ENCODE results near the gene STON2.

The STON2 gene

DNA sequence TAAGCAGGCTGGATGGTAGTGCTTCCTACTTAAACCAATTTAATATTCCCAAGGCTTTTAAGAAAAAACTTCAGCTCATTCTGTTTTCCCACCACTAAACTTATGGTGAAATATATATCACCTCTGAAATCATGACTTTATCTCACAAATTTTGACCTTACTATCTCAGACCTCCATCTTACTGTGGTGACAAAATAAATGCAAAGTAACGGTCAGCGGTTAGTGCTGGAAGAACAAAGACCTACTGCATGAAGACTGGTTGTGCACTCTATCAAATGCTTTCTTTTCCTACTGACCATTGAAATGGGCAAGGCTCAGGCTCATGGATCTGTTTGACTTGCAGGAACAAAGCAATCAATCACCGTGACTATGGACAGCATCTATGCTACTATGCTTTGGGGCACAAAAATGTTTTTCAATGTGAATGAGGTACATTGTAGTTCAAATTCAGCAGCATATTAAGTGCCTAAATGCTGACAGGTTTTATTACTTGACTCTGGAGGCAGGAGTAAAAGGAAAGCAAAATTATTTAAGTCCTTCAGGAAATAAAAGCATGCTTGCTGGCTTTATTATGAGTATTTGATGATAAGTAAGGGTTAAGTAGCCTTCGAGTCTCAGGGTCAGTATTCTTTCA, 136.2 kb downstream of the STON2 start:
- H3K4me3 ChIP-seq (ENCODE audit: low read depth, low read length) = no peak overlapping the region
- ChIA-PET POLR2A (no interaction called here), CTCF (interaction anchor here (12.8 to 15.7 kb wide), 2 partner anchors 191 to 204 kb away, joined by 246 to 274 read pairs; no protein-coding TSS in a partner anchor)
- no peak for DNase-seq (ENCODE audit: low read depth, low spot score)
- TF ChIP-seq, protein P1, sequence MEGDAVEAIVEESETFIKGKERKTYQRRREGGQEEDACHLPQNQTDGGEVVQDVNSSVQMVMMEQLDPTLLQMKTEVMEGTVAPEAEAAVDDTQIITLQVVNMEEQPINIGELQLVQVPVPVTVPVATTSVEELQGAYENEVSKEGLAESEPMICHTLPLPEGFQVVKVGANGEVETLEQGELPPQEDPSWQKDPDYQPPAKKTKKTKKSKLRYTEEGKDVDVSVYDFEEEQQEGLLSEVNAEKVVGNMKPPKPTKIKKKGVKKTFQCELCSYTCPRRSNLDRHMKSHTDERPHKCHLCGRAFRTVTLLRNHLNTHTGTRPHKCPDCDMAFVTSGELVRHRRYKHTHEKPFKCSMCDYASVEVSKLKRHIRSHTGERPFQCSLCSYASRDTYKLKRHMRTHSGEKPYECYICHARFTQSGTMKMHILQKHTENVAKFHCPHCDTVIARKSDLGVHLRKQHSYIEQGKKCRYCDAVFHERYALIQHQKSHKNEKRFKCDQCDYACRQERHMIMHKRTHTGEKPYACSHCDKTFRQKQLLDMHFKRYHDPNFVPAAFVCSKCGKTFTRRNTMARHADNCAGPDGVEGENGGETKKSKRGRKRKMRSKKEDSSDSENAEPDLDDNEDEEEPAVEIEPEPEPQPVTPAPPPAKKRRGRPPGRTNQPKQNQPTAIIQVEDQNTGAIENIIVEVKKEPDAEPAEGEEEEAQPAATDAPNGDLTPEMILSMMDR (IDR thresholded peaks at IDR 0.05; ENCODE audit: insufficient read depth, low read length, missing control alignments) = no peak

- TF ChIP-seq, protein P1 (IDR thresholded peaks at IDR 0.05; ENCODE audit: insufficient read depth, low read length, missing control alignments) = no peak
- POLR2A ChIA-PET = no interaction called here
- H3K4me3 ChIP-seq (ENCODE audit: low read depth, low read length) = no peak overlapping the region
- CTCF ChIA-PET = interaction anchor here (1.2 to 2.9 kb wide), 2 partner anchors 8 to 204 kb away, joined by 5 to 13 read pairs; no protein-coding TSS in a partner anchor
- no peak for DNase-seq (ENCODE audit: low read depth, low spot score)
Measured at GRCh38 chr14:81261176-81261575, 138.9 kb downstream of the STON2 start.

DNA sequence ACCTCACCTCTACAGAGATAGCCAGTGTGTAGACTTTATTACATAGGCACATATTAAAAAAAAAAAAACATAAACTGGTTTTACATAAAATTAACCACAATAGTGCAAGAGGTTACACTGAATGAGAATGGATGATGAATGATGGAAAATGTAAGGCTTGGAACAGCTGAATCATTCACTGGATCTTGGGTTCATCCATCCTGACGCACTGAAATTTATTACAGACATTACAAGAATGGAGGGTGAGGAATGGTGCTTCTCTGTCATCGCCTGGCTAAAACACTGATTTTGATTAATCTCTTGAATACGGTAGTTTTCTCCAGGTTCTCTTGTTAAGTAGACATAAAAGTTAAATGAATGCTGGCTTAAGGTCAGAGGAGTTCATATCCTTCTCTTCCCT, 139.4 kb downstream of the STON2 start:
- ChIA-PET POLR2A (no interaction called here), CTCF (interaction anchor here (1.1 to 2.9 kb wide), 2 partner anchors 8 to 204 kb away, joined by 4 to 13 read pairs; no protein-coding TSS in a partner anchor)
- TF ChIP-seq, protein P1 (IDR thresholded peaks at IDR 0.05; ENCODE audit: insufficient read depth, low read length, missing control alignments) = no peak
- DNase-seq (ENCODE audit: low read depth, low spot score) = no peak
- no peak overlapping the region for H3K4me3 ChIP-seq (ENCODE audit: low read depth, low read length)

DNA sequence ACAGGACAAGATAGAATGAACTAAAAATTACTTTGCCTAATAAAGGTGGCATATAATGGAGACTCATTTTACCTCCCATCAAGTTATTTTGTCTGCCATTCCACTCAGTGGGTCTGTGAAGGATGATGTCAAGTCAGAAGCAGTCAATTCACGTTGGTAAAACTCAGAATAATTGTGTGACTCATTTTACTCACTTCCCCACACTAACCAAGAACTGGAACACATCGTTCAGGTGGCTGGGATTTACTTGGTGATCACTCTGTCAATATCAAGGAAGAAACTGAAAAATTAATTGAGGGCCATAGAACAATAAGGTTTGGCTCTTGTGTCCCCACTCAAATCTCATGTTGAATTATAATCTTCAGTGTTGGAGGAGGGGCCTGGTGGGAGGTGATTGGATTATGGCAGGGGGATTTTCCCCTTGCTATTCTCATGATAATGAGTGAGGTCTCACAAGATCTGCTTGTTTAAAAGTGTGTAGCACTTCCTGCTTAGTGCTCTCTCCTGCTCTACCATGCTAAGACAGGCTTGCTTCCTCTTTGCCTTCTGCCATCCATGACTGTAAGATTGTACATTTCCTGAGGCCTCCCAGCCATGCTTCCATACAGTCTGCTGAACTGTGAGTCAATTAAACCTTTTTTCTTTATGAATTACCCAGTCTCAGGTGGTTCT, 143.7 kb downstream of the STON2 start:
- TF ChIP-seq, protein P1 (IDR thresholded peaks at IDR 0.05; ENCODE audit: insufficient read depth, low read length, missing control alignments) = no peak
- DNase-seq (ENCODE audit: low read depth, low spot score) = no peak
- ChIA-PET POLR2A (no interaction called here), CTCF (no interaction called here)
- no peak overlapping the region for H3K4me3 ChIP-seq (ENCODE audit: low read depth, low read length)

DNA sequence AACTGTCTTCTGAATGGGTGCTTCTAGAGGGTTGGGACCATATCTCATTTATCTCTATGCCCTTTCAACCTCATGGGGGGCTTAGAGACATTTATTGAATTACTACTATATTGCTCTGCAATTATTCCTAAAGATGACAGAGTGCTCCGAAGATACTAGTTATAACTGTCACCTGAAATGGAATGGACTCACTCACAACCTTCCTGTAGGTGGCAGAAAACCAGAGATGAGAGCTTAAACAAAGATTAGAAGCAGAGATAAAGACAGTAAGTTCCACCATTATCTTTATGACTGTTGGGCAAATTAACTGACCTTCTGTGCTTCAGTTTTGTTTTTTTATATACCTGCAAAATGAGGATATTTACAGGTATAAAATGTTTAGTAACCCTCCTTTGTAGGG, 147.8 kb downstream of the STON2 start:
- H3K4me3 ChIP-seq (ENCODE audit: low read depth, low read length) = no peak overlapping the region
- no peak for DNase-seq (ENCODE audit: low read depth, low spot score)
- CTCF ChIA-PET = interaction anchor here (0.9 kb wide), 1 partner anchor 17 kb away, joined by 3 read pairs; no protein-coding TSS in a partner anchor
- TF ChIP-seq, protein P1 (IDR thresholded peaks at IDR 0.05; ENCODE audit: insufficient read depth, low read length, missing control alignments) = no peak
- POLR2A ChIA-PET = no interaction called here

DNA sequence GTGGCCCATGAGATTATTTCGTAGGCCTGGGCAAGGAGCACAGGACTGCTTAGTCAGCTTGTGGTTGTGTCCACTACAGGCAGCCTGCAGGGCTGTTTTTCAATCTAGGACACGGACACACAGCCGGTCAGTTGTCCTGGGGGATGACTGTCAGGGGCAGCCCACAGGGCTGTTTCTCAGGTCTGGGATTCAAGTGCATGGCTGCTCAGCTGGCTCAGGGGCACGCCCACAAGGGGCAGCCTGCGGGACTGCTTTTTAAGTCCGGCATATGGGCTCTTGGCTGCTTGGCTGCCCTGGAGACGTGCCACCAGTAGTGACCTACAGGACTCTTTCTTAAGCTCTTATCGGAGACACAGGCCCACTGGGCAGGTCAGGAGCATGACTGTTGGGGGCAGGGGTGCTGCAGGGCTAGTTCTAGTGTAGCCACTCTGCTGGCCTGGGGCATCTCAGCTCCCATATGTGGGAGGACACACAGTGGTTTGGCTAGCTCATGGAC, 152.8 kb downstream of the STON2 start:
- ChIA-PET CTCF (interaction anchor here (1.4 kb wide), 1 partner anchor 22 kb away, joined by 3 read pairs; no protein-coding TSS in a partner anchor), POLR2A (interaction anchor here (1.4 kb wide), 1 partner anchor 27 kb away, joined by 3 read pairs; the partner anchor contains the start of gene GTF2A1)
- TF ChIP-seq, protein P1 (IDR thresholded peaks at IDR 0.05; ENCODE audit: insufficient read depth, low read length, missing control alignments) = no peak
- H3K4me3 ChIP-seq (ENCODE audit: low read depth, low read length) = no peak overlapping the region
- DNase-seq (ENCODE audit: low read depth, low spot score) = no peak

Data from AG04449 (cell line).